Thyroid gland (tissue), 4 donors: ENCODE data around the gene CDH4.

Experiments
- CTCF ChIP-seq, 6 experiments: fragments of 200-600 bp in 3 of 6; fragments of 450-650 bp in 3 of 6; sonication (generic) in 3 of 6; IDR thresholded peaks; one replicate each; pipeline ENCODE4 v1.5.1; 2016 to 2019; ENCODE audit warnings: antibody characterized with exemption in 6 of 6, mild to moderate bottlenecking in 2 of 6, inconsistent platforms in 1 of 6, moderate library complexity in 1 of 6
- POLR2A ChIP-seq, 2 donors: fragments of 450-650 bp; IDR thresholded peaks; one replicate each; pipeline ENCODE4 v1.6.1; 2017; ENCODE audit warnings: antibody characterized with exemption in 2 of 2, mild to moderate bottlenecking in 2 of 2, moderate library complexity in 1 of 2

- TF ChIP-seq CTCF (IDR thresholded peaks at IDR 0.05) (no peak), POLR2A (IDR thresholded peaks at IDR 0.05) (no peak)
Observed at GRCh38 chr20:61982191-61982950, 730.3 kb downstream of the CDH4 start.
